Fibroblast of mammary gland (primary cell): ENCODE measurements around the gene HDAC1.

Experiments used
- DNase-seq: peaks from one replicate; pipeline ENCODE4 v3.0.0-alpha.2; 2010; ENCODE audit warnings: low read depth
- H3K4me3 ChIP-seq: 2 replicates; pipeline ENCODE4 v1.5.1; 2011; ENCODE audit warnings: low read depth, mild to moderate bottlenecking, low read length, moderate library complexity; ENCODE audit not compliant: control insufficient read depth
- CTCF ChIP-seq: conservative IDR thresholded peaks from 2 replicates; pipeline ENCODE4 v1.5.1; 2011; ENCODE audit warnings: low read depth, low read length, inconsistent platforms; ENCODE audit not compliant: control insufficient read depth, insufficient read depth

Gene HDAC1

GRCh38 chr1:32336591-32336932 is 44.7 kb downstream of the HDAC1 start:
- TF ChIP-seq CTCF: no peak
- no peak for DNase-seq
- no peak overlapping the region for H3K4me3 ChIP-seq

- peak; percentile 47 for DNase-seq
- H3K4me3 ChIP-seq: no peak overlapping the region
These were observed 45.2 kb downstream of the HDAC1 start for GRCh38 chr1:32336963-32337675.

GRCh38 chr1:32337855-32338636 is 46.2 kb downstream of the HDAC1 start:
- no peak for DNase-seq
- no peak for TF ChIP-seq CTCF
- no peak overlapping the region for H3K4me3 ChIP-seq

More at GRCh38 chr1:32336963-32337675, 45.2 kb downstream of the HDAC1 start:
- TF ChIP-seq CTCF: no peak

GRCh38 chr1:32338637-32339145 is 46.8 kb downstream of the HDAC1 start:
- DNase-seq: no peak
- H3K4me3 ChIP-seq: no peak overlapping the region
- TF ChIP-seq CTCF: no peak

GRCh38 chr1:32339363-32339978 is 47.6 kb downstream of the HDAC1 start:
- no peak overlapping the region for H3K4me3 ChIP-seq
- TF ChIP-seq CTCF: no peak
- peak; percentile 72 for DNase-seq

GRCh38 chr1:32341186-32341757 is 49.4 kb downstream of the HDAC1 start:
- TF ChIP-seq CTCF: no peak
- no peak for DNase-seq
- no peak overlapping the region for H3K4me3 ChIP-seq
